Ovary (tissue), 9 donors: ENCODE data around the gene COL23A1. TPM values are rescaled to one million over a fixed set of nuclear protein-coding genes. Genes with fewer than 3 reads are reported as not detected.
A peak's percentile ranks its signal among the peaks of the same experiment; 100 is the strongest.

ENCODE experiments used
- DNase-seq, 5 donors: peaks; one replicate each; pipeline ENCODE4 v3.0.0-alpha.2; 2019 to 2020
- H3K27ac ChIP-seq, 2 donors: fragments of 200-600 bp; one replicate each; pipeline versions ENCODE4 v1.5.1 to v1.8.0; 2019 to 2022
- H3K27me3 ChIP-seq: fragments of 200-600 bp; one replicate; pipeline ENCODE4 v1.8.0; 2022
- H3K36me3 ChIP-seq: fragments of 200-600 bp; sonication (generic); one replicate; pipeline ENCODE4 v1.5.1; 2019
- H3K4me1 ChIP-seq: one replicate; pipeline ENCODE4 v1.8.1; 2013; ENCODE audit warnings: mild to moderate bottlenecking, moderate library complexity; ENCODE audit not compliant: insufficient read depth
- H3K4me3 ChIP-seq: fragments of 200-600 bp; sonication (generic); one replicate; pipeline ENCODE4 v1.5.1; 2017
- H3K9me3 ChIP-seq, 2 donors: fragments of 200-600 bp in 1 of 2; sonication (generic) in 1 of 2; one replicate each; pipeline versions ENCODE4 v1.5.1 to v1.8.1; 2013 to 2019; ENCODE audit warnings: mild to moderate bottlenecking in 1 of 2, moderate library complexity in 1 of 2
- EP300 ChIP-seq: sonication (generic); formaldehyde crosslinking; IDR thresholded peaks from one replicate; pipeline ENCODE4 v1.6.1; 2017; ENCODE audit warnings: antibody characterized with exemption
- POLR2A ChIP-seq: fragments of 450-650 bp; IDR thresholded peaks from one replicate; pipeline ENCODE4 v1.6.1; 2017; ENCODE audit warnings: antibody characterized with exemption, mild to moderate bottlenecking, moderate library complexity
- WGBS, 3 donors: extraction: QIAGEN DNeasy Blood & Tissue Kit in 1 of 3; methylation state at CpG; one replicate each; pipeline versions ENCODE4 v1.1.5 to v1.1.7; 2013 to 2017; 5-methylcytosine and 5-hydroxymethylcytosine counted together
- intact Hi-C, 4 donors: fragments of 100-400 bp; cut with DNase I; formaldehyde crosslinking; loops; one replicate each; pipeline versions ENCODE4 v1.11.0 to v1.15.1; 2022 to 2023
- polyA plus RNA-seq, 2 donors: library from polyadenylated mRNA; stranded (reverse); fragments of 200-250 nt in 1 of 2; fragments of 350-450 nt in 1 of 2; fragmentation: Illumina TruSeq in 1 of 2; extraction: RNeasy Lipid Tissue Mini Kit (QIAGEN cat#74804) in 1 of 2; gene quantifications; one replicate each; pipeline ENCODE4 v1.2.3, GENCODE V29; 2013 to 2014
- total RNA-seq, 7 donors: library from RNA; depleted of rRNA in 2 of 7; stranded (reverse); fragments of >200 nt in 2 of 7; fragmentation: NEBNext Ultra II Directional in 3 of 7; extraction: Animal tissue kit (Norgen Biotek cat#: 25700) in 3 of 7; gene quantifications; one replicate each; pipeline versions ENCODE4 v1.1.0 to v1.2.4, GENCODE V29; 2016 to 2023
- TF ChIP-seq, protein P1 (sequence below), 3 donors: fragments of 450-650 bp in 2 of 3; fragments of 200-600 bp in 1 of 3; IDR thresholded peaks; one replicate each; pipeline versions ENCODE4 v1.5.1 to v1.8.0; 2016 to 2022; ENCODE audit warnings: antibody characterized with exemption in 3 of 3, mild to moderate bottlenecking in 1 of 3
- donor health status: DM: no; HTN: no; CAD: no; lungs with moderate emphysema.
- donor health status: DM: no; HTN: no; CAD: no.
- donor health status: Bipolar disorder and iron deficiency.
- donor health status: DM: yes; HTN: yes; CAD: no.
- donor health status: DM: no; HTN: no; CAD: no.
- donor health status: DM: yes; HTN: yes; CAD: no.

The COL23A1 gene
- total and polyA plus RNA-seq, 9 donors: 0.13 to 0.92 (median 0.39) TPM; not detected in 1

DNA sequence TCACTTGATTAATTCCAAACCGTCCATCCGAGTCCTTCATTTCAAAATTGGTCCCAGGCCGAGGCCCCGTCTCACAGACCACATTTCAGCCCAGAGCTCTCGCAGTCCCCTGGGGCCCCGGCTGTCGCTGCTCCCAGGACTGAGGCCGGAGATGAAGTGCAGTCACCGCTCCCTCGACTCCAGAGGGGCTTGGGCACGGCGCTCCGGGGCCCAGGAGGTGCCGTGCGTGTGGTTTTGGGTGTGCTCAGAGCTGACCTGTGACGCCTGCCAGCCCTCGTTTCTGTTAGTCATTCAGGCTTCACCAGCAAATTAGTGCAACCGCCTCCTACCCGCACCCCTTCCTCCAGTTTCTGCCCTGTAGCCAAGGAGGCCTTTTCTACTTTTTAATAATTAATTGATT is 308.9 kb downstream of the COL23A1 start:
- TF ChIP-seq, protein P1, sequence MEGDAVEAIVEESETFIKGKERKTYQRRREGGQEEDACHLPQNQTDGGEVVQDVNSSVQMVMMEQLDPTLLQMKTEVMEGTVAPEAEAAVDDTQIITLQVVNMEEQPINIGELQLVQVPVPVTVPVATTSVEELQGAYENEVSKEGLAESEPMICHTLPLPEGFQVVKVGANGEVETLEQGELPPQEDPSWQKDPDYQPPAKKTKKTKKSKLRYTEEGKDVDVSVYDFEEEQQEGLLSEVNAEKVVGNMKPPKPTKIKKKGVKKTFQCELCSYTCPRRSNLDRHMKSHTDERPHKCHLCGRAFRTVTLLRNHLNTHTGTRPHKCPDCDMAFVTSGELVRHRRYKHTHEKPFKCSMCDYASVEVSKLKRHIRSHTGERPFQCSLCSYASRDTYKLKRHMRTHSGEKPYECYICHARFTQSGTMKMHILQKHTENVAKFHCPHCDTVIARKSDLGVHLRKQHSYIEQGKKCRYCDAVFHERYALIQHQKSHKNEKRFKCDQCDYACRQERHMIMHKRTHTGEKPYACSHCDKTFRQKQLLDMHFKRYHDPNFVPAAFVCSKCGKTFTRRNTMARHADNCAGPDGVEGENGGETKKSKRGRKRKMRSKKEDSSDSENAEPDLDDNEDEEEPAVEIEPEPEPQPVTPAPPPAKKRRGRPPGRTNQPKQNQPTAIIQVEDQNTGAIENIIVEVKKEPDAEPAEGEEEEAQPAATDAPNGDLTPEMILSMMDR (IDR thresholded peaks at IDR 0.05): no peak
- TF ChIP-seq POLR2A (no peak), EP300 (no peak)
- H3K4me3 ChIP-seq: no peak overlapping the region
- no peak for DNase-seq
- H3K27ac ChIP-seq: no peak overlapping the region
- no peaks in the 10 kb centered on the region for H3K9me3 ChIP-seq
- intact Hi-C loops: loop anchor here in 3 of 4 donors (5.0 to 10.0 kb wide), 3 partner anchors 173 to 273 kb away; no protein-coding TSS in a partner anchor
- H3K36me3 ChIP-seq: no peaks in the 10 kb centered on the region
- no peaks in the 10 kb centered on the region for H3K27me3 ChIP-seq
- WGBS, 3 donors: 83 to 92% (median 87%) methylated on average over 19 of the region's 19 CpGs
- no peaks in the 10 kb centered on the region for H3K4me1 ChIP-seq

GRCh38 chr5:178280631-178281030 is 309.6 kb downstream of the COL23A1 start:
- Histone ChIP-seq H3K4me1 (no peaks in the 10 kb centered on the region), H3K9me3 (no peaks in the 10 kb centered on the region), H3K27me3 (no peaks in the 10 kb centered on the region), H3K27ac (no peak overlapping the region), H3K36me3 (no peaks in the 10 kb centered on the region), H3K4me3 (no peak overlapping the region)
- intact Hi-C loops: loop anchor here in 3 of 4 donors (5.0 to 10.0 kb wide), 3 partner anchors 174 to 274 kb away; no protein-coding TSS in a partner anchor
- 92 to 94% (median 93%) methylated on average over 9 of the region's 9 CpGs for whole genome bisulfite sequencing, 3 donors
- DNase-seq: no peak
- TF ChIP-seq, protein P1 (IDR thresholded peaks at IDR 0.05): no peak
- no peak for TF ChIP-seq EP300
- no peak for TF ChIP-seq POLR2A

DNA sequence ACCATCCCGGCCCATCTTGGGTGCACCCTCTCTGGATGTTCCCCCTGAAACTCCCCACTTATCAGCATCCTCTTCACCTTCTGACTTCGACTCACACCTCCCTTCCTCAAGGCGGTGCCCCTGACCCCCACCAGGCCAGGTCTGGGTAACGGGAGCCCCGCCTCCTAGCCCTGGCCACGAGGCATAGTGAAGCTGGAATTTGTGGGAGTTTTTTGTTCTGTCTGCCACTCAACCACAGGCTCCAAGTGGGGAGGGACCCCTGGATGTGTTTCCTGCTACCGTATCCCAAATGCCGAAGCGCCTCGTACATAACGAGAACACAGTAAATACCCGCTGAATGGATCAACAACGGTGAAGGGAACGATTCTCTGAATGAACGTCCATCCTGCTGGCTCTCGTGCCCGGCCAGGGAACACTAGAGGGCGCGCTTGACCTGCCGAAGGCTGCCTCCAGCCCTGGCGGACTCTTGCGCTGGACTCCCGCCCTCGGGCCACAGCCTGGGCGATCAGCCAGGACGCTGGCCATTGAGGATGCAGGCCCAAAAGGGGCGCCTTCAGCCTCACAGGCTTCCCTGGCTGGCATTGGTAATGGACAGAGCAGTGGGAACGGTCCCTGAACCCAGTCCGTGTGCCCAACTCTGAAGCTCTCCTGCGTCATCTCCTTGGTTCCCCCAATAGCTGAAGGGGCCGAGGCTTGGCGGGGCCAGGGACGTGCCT is 310.3 kb downstream of the COL23A1 start:
- Histone ChIP-seq H3K4me3 (no peak overlapping the region), H3K27ac (no peak overlapping the region), H3K36me3 (no peaks in the 10 kb centered on the region), H3K9me3 (no peaks in the 10 kb centered on the region), H3K27me3 (no peaks in the 10 kb centered on the region), H3K4me1 (no peaks in the 10 kb centered on the region)
- intact Hi-C loops: loop anchor here (5.0 to 10.0 kb wide), 3 partner anchors 175 to 275 kb away; no protein-coding TSS in a partner anchor
- 16 to 18% (median 17%) methylated on average over 33 of the region's 33 CpGs for WGBS, 3 donors
- no peak for TF ChIP-seq EP300
- TF ChIP-seq POLR2A: no peak
- TF ChIP-seq, protein P1 (IDR thresholded peaks at IDR 0.05): peak in 2 of 3 donors; percentile 45 to 68
- peak; percentile 68 to 94 (median 78) for DNase-seq

- no peaks in the 10 kb centered on the region for H3K27me3 ChIP-seq
- no peak overlapping the region for H3K27ac ChIP-seq
- TF ChIP-seq, protein P1 (IDR thresholded peaks at IDR 0.05): no peak
- TF ChIP-seq POLR2A: no peak
- no peaks in the 10 kb centered on the region for H3K36me3 ChIP-seq
- DNase-seq: no peak
- no peaks in the 10 kb centered on the region for H3K4me1 ChIP-seq
- intact Hi-C loops: loop anchor here in 1 of 4 donors (5.0 kb wide), 1 partner anchor 273 kb away; no protein-coding TSS in a partner anchor
- H3K4me3 ChIP-seq: no peak overlapping the region
- WGBS, 3 donors: 70 to 73% (median 73%) methylated on average over 14 of the region's 14 CpGs
- no peaks in the 10 kb centered on the region for H3K9me3 ChIP-seq
Observed at GRCh38 chr5:178279026-178279722, 311.0 kb downstream of the COL23A1 start.
